HPDE6-E6E7 (cell line): ENCODE measurements around the gene RASAL1.
A peak's percentile ranks its signal among the peaks of the same experiment; 100 is the strongest.

Experiments
- DNase-seq: peaks from one replicate; pipeline ENCODE4 v3.0.0; 2011; ENCODE audit warnings: missing footprints; ENCODE audit errors: extremely low spot score

The RASAL1 gene

GRCh38 chr12:113135178-113136127 lies at the start of gene RASAL1:
RASAL1 (minus strand) TSS chr12:113135761; CDS start chr12:113135462, 299 bp downstream.
- peak; percentile 83 for DNase-seq

GRCh38 chr12:113184900-113185179 lies 49.3 kb upstream of the RASAL1 start:
- peak; percentile 89 for DNase-seq

GRCh38 chr12:113184098-113184899 lies 48.7 kb upstream of the RASAL1 start:
- DNase-seq, result no peak

GRCh38 chr12:113183030-113183589 lies 47.5 kb upstream of the RASAL1 start:
- DNase-seq, result no peak

- no peak for DNase-seq
These were observed 46.4 kb upstream of the RASAL1 start for GRCh38 chr12:113181975-113182374.

- DNase-seq, result no peak
These were observed 44.8 kb upstream of the RASAL1 start for GRCh38 chr12:113180333-113180732.

GRCh38 chr12:113179023-113179422 lies 43.5 kb upstream of the RASAL1 start:
- no peak for DNase-seq

- DNase-seq, result peak; percentile 82
These were observed 39.2 kb upstream of the RASAL1 start for GRCh38 chr12:113174461-113175384.

- no peak for DNase-seq
These were observed 37.6 kb upstream of the RASAL1 start for GRCh38 chr12:113173081-113173698.

GRCh38 chr12:113172185-113172584 lies 36.6 kb upstream of the RASAL1 start:
- DNase-seq, result no peak

- DNase-seq, result no peak
These were observed 36.0 kb upstream of the RASAL1 start for GRCh38 chr12:113171543-113171942.

- DNase-seq, result no peak
These were observed 35.4 kb upstream of the RASAL1 start for GRCh38 chr12:113170926-113171325.

- no peak for DNase-seq
These were observed 34.9 kb upstream of the RASAL1 start for GRCh38 chr12:113170457-113170856.

GRCh38 chr12:113169697-113170096 lies 34.1 kb upstream of the RASAL1 start:
- no peak for DNase-seq

GRCh38 chr12:113167868-113168267 lies 32.3 kb upstream of the RASAL1 start:
- no peak for DNase-seq

GRCh38 chr12:113165521-113166450 lies 30.2 kb upstream of the RASAL1 start:
- no peak for DNase-seq

- no peak for DNase-seq
These were observed 28.5 kb upstream of the RASAL1 start for GRCh38 chr12:113164014-113164413.

- DNase-seq, result no peak
These were observed 27.4 kb upstream of the RASAL1 start for GRCh38 chr12:113163030-113163360.

- no peak for DNase-seq
These were observed 26.8 kb upstream of the RASAL1 start for GRCh38 chr12:113162102-113163029.
